SH-SY5Y (cell line): ENCODE results near the gene MAP3K20.

Experiments used
- GATA2 ChIP-seq: IDR thresholded peaks from 2 replicates; pipeline ENCODE4 v1.6.1; 2011; ENCODE audit warnings: mild to moderate bottlenecking, low read depth, low read length
- GATA3 ChIP-seq: IDR thresholded peaks from 2 replicates; pipeline ENCODE4 v1.6.1; 2011; ENCODE audit warnings: low read depth, mild to moderate bottlenecking, low read length, moderate library complexity

GRCh38 chr2:173051463-173052215, 24.0 kb upstream of the MAP3K20 start:
- TF ChIP-seq GATA3 (no peak), GATA2 (no peak)
